Suprapubic skin (tissue), 4 donors: ENCODE results near the gene IL9.

Source experiments
- EP300 ChIP-seq: sonication (generic); formaldehyde crosslinking; IDR thresholded peaks from one replicate; pipeline ENCODE4 v1.6.1; 2017; ENCODE audit warnings: antibody characterized with exemption
- POLR2A ChIP-seq, 2 donors: fragments of 450-650 bp; IDR thresholded peaks; one replicate each; pipeline ENCODE4 v1.6.1; 2017; ENCODE audit warnings: antibody characterized with exemption in 2 of 2, mild to moderate bottlenecking in 2 of 2, moderate library complexity in 2 of 2
- POLR2AphosphoS5 ChIP-seq, 3 donors: sonication (generic); formaldehyde crosslinking; IDR thresholded peaks; one replicate each; pipeline ENCODE4 v1.6.1; 2017; ENCODE audit warnings: antibody characterized with exemption in 3 of 3
- TF ChIP-seq, protein P1 (sequence below), 2 donors: fragments of 200-600 bp in 1 of 2; fragments of 450-650 bp in 1 of 2; sonication (generic) in 1 of 2; IDR thresholded peaks; one replicate each; pipeline ENCODE4 v1.5.1; 2016 to 2019; ENCODE audit warnings: antibody characterized with exemption in 2 of 2, mild to moderate bottlenecking in 1 of 2, moderate library complexity in 1 of 2

DNA sequence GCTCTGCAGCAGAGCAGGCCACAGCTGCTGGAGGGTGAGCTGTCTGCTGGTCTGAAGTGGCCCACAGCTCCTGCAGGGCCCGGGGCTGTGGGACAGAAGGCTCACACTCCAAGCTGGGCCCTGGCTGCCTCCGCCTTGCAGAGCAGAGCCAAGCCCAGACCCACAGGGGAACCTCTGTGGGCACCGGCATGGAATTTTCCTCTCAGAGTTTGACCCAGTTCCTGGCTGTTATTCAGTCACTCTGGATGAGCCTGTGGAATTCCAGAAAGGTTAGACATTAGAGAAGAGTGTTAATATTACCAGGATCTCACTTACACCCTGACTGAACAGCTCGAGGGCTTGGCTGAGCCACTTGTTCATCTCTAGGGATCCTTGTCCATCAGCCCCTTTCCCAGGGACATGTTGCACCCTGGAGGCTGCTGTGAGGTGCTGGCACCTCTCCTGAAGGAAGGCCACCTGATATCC, 17.5 kb downstream of the IL9 start:
- TF ChIP-seq POLR2A (IDR thresholded peaks at IDR 0.05): no peak
- TF ChIP-seq, protein P1, sequence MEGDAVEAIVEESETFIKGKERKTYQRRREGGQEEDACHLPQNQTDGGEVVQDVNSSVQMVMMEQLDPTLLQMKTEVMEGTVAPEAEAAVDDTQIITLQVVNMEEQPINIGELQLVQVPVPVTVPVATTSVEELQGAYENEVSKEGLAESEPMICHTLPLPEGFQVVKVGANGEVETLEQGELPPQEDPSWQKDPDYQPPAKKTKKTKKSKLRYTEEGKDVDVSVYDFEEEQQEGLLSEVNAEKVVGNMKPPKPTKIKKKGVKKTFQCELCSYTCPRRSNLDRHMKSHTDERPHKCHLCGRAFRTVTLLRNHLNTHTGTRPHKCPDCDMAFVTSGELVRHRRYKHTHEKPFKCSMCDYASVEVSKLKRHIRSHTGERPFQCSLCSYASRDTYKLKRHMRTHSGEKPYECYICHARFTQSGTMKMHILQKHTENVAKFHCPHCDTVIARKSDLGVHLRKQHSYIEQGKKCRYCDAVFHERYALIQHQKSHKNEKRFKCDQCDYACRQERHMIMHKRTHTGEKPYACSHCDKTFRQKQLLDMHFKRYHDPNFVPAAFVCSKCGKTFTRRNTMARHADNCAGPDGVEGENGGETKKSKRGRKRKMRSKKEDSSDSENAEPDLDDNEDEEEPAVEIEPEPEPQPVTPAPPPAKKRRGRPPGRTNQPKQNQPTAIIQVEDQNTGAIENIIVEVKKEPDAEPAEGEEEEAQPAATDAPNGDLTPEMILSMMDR (IDR thresholded peaks at IDR 0.05): no peak
- TF ChIP-seq EP300: no peak
- TF ChIP-seq POLR2AphosphoS5 (IDR thresholded peaks at IDR 0.05): no peak
